ENCODE data around the gene ERMP1.

The ERMP1 gene

DNA sequence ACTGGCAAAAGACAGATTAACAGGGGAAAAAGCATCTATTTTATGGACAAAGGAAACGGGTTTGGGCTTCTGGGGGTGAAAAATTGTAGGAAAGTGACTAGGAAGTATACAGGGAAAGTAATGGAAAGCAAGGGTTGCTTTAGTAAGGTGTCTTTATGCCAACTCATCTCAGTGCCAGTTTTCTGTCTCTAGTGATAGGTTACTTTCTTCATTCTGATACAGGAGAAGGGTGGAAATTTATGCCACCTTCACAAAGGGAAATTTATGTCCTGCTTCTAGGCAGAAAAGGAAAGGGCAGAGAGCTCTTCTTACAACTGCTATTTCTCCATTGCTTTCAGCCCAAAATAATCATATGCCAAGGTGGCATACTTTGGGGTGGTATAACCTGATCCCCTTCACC lies 20.1 kb upstream of the ERMP1 start:
- DNase-seq = no peak

GRCh38 chr9:5851445-5851844 lies 18.5 kb upstream of the ERMP1 start:
- DNase-seq = peak; percentile 33 to 44

DNA sequence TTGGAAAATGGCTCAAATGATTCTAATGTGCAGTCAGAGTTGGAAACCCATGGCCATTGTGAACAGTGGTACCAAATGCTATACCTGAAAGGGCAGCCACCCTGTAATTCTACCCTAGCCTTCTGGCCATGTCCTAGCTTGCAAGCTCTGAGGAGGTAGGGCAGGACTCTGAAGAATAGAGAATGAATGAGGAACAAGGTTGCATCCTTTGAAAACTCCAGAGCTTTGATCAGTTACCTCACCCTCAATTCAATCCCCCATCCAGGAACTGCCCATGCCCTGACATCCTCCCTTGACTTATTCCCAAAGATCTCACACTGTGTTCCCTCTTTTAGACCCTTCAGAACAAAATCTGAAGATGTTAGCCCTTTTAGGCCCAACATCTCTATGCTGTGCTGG lies 17.8 kb upstream of the ERMP1 start:
- DNase-seq = no peak

DNA sequence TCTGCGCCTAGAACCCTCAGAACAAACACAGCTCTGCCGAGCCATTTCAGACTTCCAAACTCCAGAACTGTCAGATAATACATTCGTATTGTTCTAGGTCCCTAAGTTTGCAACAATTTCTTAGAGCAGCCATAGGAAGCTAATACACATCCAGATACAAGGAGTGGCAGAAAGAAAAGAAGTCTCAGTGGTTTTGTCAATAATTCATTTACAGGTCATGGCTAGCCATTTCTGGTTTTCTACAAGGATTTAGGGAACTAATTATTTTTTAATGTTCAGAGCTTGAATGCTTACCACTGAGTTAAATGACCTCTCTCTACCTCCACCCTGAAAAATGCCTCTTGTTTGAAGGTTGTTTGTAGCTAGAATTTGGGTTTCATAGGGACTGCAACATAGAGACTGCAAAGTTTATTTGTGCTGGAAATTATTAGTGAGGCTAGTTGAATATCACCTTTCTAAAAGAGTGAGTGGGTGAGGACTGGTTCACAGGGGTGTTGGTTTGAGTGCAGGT lies 15.5 kb upstream of the ERMP1 start:
- DNase-seq = no peak

DNA sequence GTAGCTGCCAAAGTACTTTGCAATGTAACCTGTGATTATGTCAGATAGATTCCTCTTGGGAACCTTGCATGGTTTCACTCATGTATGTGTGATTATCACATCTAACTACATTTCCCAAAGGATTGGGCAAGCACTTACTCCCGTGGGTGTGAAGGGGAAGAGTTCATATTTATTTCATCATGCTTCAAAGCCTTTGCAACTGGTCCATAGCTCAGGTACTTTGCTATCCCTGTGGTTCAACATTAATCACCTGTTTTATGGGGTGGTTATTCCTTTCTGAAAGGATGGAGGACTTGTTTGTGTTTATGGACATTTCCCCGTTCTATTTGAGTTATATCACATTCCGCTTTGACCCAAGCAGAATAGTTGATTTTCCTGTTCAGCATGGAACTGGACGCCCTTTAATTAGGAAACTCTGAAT lies 13.6 kb upstream of the ERMP1 start:
- no peak for DNase-seq

DNA sequence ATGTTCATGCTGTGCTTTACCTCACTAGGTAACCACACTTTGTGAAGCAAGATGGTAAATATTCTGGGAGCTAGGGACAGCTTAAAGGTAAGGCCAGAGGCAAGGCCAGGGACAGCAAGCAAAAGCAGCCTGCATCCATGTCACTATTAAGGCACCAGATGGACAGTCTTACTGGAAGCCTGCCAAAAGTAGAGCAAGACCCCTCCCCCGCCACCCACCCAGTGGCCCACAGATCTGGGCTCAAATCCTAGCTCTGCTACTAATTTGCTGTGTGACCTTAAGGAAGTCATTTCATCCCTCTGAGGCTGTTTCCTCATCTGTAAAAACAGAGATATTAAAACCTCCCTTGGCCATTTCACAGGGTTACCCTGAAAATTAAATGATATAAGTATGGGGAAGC lies 13.2 kb upstream of the ERMP1 start:
- no peak for DNase-seq

GRCh38 chr9:5845157-5845531 lies 12.2 kb upstream of the ERMP1 start:
- DNase-seq = peak in 1 of 2 donors; percentile 3

DNA sequence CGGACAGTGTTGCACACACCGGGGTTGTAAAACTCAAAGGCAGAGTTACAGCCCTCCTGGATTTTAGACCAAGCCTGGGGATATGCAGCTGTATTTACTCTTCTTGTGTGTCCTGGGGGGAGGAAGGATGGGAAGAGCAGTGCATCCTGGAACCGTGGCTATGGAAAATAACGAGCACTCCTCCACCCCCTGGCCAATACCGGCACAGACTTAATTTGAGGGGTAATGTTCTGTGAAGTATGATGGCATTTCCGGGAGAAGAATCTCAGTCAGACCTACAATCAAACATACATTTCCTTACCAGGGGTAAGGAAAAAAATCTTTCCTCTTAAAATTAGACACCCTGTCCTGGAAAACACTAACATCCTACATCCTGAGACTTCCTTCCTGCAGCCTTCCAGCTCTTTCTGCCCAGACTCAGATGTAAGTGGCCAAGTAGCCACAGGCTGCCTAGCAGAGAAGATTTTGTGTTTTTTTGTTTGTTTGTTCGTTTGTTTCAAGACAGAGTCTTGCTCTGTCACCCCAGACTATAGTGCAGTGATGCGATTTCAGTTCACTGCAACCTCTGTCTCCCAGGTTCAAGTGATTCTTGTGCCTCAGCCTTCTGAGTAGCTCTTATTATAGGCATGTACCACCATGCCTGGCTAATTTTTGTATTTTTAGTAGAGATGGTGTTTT lies 11.0 kb upstream of the ERMP1 start:
- no peak for DNase-seq

GRCh38 chr9:5842929-5843793 lies 10.2 kb upstream of the ERMP1 start:
- DNase-seq = no peak

DNA sequence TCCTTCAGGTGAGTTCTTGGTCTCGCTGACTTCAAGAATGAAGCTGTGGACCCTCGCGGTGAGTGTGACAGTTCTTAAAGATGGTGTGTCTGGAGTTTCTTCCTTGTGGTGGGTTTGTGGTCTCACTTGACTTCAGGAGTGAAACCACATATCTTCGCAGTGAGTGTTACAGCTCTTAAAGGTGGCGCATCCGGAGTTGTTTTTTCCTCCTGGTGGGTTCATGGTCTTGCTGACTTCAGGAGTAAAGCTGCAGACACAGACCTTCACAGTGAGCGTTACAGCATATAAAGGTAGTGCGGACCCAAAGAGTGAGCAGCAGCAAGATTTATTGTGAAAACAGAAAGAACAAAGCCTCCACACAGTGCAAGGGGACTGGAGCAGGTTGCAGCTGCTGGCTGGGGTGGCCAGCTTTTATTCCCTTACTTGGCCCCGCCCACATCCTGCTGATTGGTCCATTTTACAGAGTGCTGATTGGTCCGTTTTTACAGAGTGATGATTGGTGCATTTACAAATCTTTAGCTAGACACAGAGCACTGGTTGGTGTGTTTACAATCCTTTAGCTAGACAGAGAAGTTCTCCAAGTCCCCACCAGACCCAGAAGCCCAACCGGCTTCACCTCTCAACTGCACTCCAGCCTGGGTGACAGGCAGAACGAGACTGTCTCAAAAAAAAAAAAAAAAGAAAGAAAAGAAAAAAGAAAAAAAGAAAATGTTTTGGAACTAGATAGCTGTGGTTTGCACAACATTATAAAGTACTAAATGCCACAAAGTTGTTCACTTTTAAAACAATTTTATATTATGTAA lies 9.1 kb upstream of the ERMP1 start:
- peak; percentile 70 to 73 for DNase-seq

GRCh38 chr9:5840788-5841187 lies 7.9 kb upstream of the ERMP1 start:
- no peak for DNase-seq

- no peak for DNase-seq
Observed at GRCh38 chr9:5839572-5839902, 6.6 kb upstream of the ERMP1 start.

- DNase-seq = no peak
Observed at GRCh38 chr9:5838884-5839571, 6.1 kb upstream of the ERMP1 start.

DNA sequence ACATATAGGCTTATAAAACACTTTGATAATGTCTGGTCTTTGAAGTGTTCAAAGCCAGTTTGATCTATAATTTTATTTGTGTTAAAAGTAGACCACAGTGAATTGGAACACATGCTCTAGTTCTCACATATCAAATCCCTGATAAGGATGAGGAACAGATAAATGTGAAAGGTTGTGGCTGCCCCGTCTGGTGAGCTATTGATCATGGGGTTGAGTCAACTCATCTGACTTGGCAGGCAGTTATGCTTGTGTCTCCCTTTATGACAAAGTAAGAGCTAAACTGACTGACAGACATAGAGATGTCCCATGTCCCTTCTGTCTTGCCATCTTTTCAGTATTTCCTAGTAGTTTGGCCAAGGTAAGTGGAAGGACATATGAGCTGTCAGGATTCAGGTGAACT lies 2.9 kb upstream of the ERMP1 start:
- no peak for DNase-seq

DNA sequence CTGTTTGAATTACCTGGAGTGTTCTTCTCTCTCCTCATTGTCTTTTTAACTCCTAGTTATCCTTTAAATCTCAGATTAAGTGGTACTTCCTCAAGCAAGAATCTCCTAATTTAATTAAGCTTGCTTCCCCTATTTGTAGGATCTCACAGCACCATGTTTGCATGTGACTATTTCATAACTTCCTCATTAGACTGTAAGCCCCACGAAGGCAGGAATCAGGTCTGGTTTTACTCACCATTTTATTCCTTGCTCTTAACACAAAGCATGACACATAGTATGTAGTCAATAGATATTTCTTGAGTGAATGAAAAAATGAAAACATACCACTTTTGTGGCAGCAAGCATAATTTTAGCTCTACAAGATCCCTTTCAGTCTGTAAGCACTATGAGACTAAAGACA lies 1.3 kb upstream of the ERMP1 start:
- no peak for DNase-seq

- peak; percentile 9 to 25 for DNase-seq
Observed at GRCh38 chr9:5832071-5832537, 813 bp downstream of the ERMP1 start.

DNA sequence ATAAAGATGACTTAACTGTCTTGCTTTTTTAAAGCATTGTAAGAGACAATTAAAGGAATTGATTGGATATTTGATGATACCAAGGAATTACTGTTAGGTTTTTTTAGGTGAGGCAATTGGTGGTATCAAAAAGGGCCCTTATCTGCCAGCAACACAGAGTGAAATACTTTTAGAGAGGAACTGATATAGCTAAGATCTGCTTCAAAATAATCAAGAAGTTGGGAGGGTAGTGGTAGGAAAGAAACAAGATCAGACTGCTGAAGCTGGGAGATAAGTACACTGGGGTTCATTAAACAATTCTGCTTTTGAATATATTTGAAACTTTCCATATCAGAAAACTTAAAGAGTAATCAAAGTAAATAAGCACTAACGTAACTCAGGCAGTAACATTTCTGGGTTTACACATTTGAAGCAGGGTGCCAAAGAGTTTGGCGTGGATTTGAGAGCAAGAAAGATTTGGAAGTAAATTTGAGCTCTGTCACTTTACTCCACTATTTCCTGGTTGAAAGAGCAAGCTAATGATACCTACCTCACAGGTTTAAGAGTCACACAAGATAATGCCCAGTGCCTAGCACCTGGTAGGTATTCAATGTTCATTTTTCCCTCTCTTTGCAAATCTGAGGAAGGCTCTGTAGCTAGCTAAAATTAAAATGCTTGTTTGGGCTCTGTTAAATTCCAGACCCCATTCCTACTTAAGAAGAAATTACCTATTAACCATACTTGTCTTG lies 6.9 kb downstream of the ERMP1 start:
- DNase-seq = no peak

DNA sequence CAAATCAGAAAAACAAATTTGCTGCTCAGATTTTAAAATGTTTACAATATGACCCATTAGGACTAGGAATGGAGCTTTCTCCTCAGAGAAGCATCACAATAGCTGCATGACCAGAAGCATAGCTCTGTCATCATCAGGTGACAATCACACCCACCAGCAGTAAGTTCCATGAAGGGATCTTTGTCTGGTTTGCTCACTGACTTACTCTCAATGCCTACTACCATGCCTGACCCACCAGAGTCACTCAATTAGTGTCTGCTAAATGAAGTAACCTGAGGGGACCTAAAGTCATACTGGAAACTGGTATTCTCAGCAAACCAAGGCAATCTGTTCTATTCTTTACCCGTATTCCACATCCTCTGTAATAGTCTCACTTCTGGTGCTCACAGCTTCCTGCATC lies 7.7 kb downstream of the ERMP1 start:
- no peak for DNase-seq

DNA sequence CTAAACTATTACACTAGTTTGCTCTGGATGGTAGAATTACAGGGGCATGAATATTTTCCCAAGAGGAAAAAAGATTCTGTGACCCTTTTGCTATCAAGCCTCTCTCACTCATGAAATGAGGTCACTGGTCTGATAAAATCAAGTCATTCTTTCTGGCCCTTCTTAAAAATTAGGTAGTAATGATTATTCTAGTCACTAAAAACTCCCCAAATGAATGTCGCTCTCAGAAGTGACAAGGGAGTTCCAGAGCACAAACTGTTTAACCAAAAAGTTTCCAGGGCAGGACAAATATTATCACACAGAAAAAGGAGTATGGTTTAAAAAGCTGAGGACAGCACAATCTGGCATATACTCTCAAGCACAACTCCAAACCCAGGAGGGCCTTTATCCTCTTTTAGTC lies 12.5 kb downstream of the ERMP1 start:
- no peak for DNase-seq

GRCh38 chr9:5819174-5819573 lies 13.7 kb downstream of the ERMP1 start:
- no peak for DNase-seq

- no peak for DNase-seq
Observed at GRCh38 chr9:5818424-5819142, 14.3 kb downstream of the ERMP1 start.

Data from CD4-positive, alpha-beta T cell treated with Interleukin-1 beta for 1 hour (primary cell).